Ovary (tissue), 9 donors: ENCODE results near the gene LRRC23. TPM values are rescaled to one million over a fixed set of nuclear protein-coding genes. Genes with fewer than 3 reads are reported as not detected.
"Not testable (repeated sequence)": the region's sequence is repeated elsewhere in the genome, so short reads cannot be mapped to it uniquely, and the experiment has no call there.

Experiments used
- DNase-seq, 5 donors: peaks; one replicate each; pipeline ENCODE4 v3.0.0-alpha.2; 2019 to 2020
- H3K27ac ChIP-seq, 2 donors: fragments of 200-600 bp; one replicate each; pipeline versions ENCODE4 v1.5.1 to v1.8.0; 2019 to 2022
- H3K27me3 ChIP-seq: fragments of 200-600 bp; one replicate; pipeline ENCODE4 v1.8.0; 2022
- H3K36me3 ChIP-seq: fragments of 200-600 bp; sonication (generic); one replicate; pipeline ENCODE4 v1.5.1; 2019
- H3K4me1 ChIP-seq: one replicate; pipeline ENCODE4 v1.8.1; 2013; ENCODE audit warnings: mild to moderate bottlenecking, moderate library complexity; ENCODE audit not compliant: insufficient read depth
- H3K4me3 ChIP-seq: fragments of 200-600 bp; sonication (generic); one replicate; pipeline ENCODE4 v1.5.1; 2017
- H3K9me3 ChIP-seq, 2 donors: fragments of 200-600 bp in 1 of 2; sonication (generic) in 1 of 2; one replicate each; pipeline versions ENCODE4 v1.5.1 to v1.8.1; 2013 to 2019; ENCODE audit warnings: mild to moderate bottlenecking in 1 of 2, moderate library complexity in 1 of 2
- CTCF ChIP-seq, 3 donors: fragments of 450-650 bp in 2 of 3; fragments of 200-600 bp in 1 of 3; IDR thresholded peaks; one replicate each; pipeline versions ENCODE4 v1.5.1 to v1.8.0; 2016 to 2022; ENCODE audit warnings: antibody characterized with exemption in 3 of 3, mild to moderate bottlenecking in 1 of 3
- EP300 ChIP-seq: sonication (generic); formaldehyde crosslinking; IDR thresholded peaks from one replicate; pipeline ENCODE4 v1.6.1; 2017; ENCODE audit warnings: antibody characterized with exemption
- POLR2A ChIP-seq: fragments of 450-650 bp; IDR thresholded peaks from one replicate; pipeline ENCODE4 v1.6.1; 2017; ENCODE audit warnings: antibody characterized with exemption, mild to moderate bottlenecking, moderate library complexity
- WGBS, 3 donors: extraction: QIAGEN DNeasy Blood & Tissue Kit in 1 of 3; methylation state at CpG; one replicate each; pipeline versions ENCODE4 v1.1.5 to v1.1.7; 2013 to 2017; 5-methylcytosine and 5-hydroxymethylcytosine counted together
- intact Hi-C, 4 donors: fragments of 100-400 bp; cut with DNase I; formaldehyde crosslinking; loops; one replicate each; pipeline versions ENCODE4 v1.11.0 to v1.15.1; 2022 to 2023
- polyA plus RNA-seq, 2 donors: library from polyadenylated mRNA; stranded (reverse); fragments of 200-250 nt in 1 of 2; fragments of 350-450 nt in 1 of 2; fragmentation: Illumina TruSeq in 1 of 2; extraction: RNeasy Lipid Tissue Mini Kit (QIAGEN cat#74804) in 1 of 2; gene quantifications; one replicate each; pipeline ENCODE4 v1.2.3, GENCODE V29; 2013 to 2014
- total RNA-seq, 7 donors: library from RNA; depleted of rRNA in 2 of 7; stranded (reverse); fragments of >200 nt in 2 of 7; fragmentation: NEBNext Ultra II Directional in 3 of 7; extraction: Animal tissue kit (Norgen Biotek cat#: 25700) in 3 of 7; gene quantifications; one replicate each; pipeline versions ENCODE4 v1.1.0 to v1.2.4, GENCODE V29; 2016 to 2023
- donor health status: DM: no; HTN: no; CAD: no; lungs with moderate emphysema.
- donor health status: DM: no; HTN: no; CAD: no.
- donor health status: Bipolar disorder and iron deficiency.
- donor health status: DM: yes; HTN: yes; CAD: no.
- donor health status: DM: no; HTN: no; CAD: no.
- donor health status: DM: yes; HTN: yes; CAD: no.

Gene LRRC23
- total and polyA plus RNA-seq, 9 donors = 11.2 to 67.6 (median 16.5) TPM

DNA sequence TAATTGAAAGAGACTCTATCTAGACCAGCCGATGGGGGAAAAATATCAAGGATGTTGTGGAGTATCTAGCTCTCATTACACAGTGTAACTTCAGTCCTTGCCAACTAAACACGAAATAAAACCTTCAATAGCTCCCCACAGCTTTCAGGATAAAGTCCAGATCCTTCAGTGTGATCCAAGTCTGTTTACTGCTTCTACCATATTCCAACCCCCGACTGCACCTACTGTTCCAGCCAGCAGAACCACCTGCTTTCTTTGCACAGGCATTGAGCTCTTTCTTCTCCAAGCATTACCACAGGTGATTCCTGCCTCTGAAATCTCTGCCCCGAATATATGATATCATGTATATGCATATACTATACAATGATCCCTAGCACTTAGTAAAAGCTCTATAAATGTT lies 2.2 kb upstream of the LRRC23 start:
- Histone ChIP-seq H3K4me3 (no peak overlapping the region), H3K9me3 (no peaks in the 10 kb centered on the region), H3K36me3 (no peaks in the 10 kb centered on the region), H3K27me3 (no peaks in the 10 kb centered on the region), H3K4me1 (no peaks in the 10 kb centered on the region), H3K27ac (no peak overlapping the region)
- no peak for DNase-seq
- intact Hi-C loops = no loop called here
- TF ChIP-seq POLR2A = no peak
- TF ChIP-seq CTCF (IDR thresholded peaks at IDR 0.05) = no peak
- no peak for TF ChIP-seq EP300
- 79 to 83% (median 80%) methylated on average over 4 of the region's 4 CpGs for WGBS, 3 donors

- Histone ChIP-seq H3K4me1 (no peaks in the 10 kb centered on the region), H3K4me3 (no peak overlapping the region), H3K36me3 (no peaks in the 10 kb centered on the region), H3K27ac (no peak overlapping the region), H3K27me3 (no peaks in the 10 kb centered on the region), H3K9me3 (no peaks in the 10 kb centered on the region)
- 78 to 84% (median 82%) methylated on average over 1 of the region's 1 CpG for WGBS, 3 donors
- intact Hi-C loops = no loop called here
- DNase-seq = no peak
- TF ChIP-seq POLR2A (no peak), CTCF (IDR thresholded peaks at IDR 0.05) (no peak), EP300 (no peak)
Observed at GRCh38 chr12:6903722-6904121, 900 bp upstream of the LRRC23 start.

- DNase-seq = no peak
Observed at GRCh38 chr12:6905414-6906040, 905 bp downstream of the LRRC23 start.

GRCh38 chr12:6908141-6908540 lies 3.5 kb downstream of the LRRC23 start:
- H3K4me1 ChIP-seq, DNase-seq, H3K27me3 ChIP-seq, H3K36me3 ChIP-seq, H3K4me3 ChIP-seq, H3K27ac ChIP-seq, H3K9me3 ChIP-seq, intact Hi-C loops: not testable (repeated sequence)
- WGBS, 3 donors = 93 to 98% (median 95%) methylated on average over 11 of the region's 11 CpGs

More at GRCh38 chr12:6905414-6906040, 905 bp downstream of the LRRC23 start:
- TF ChIP-seq POLR2A (no peak), EP300 (no peak), CTCF (IDR thresholded peaks at IDR 0.05) (no peak)
- Histone ChIP-seq H3K4me1 (no peaks in the 10 kb centered on the region), H3K9me3 (no peaks in the 10 kb centered on the region), H3K27ac (peak overlapping the region in 1 of 2 donors; percentile 75), H3K27me3 (no peaks in the 10 kb centered on the region), H3K4me3 (peak overlapping the region; percentile 56), H3K36me3 (no peaks in the 10 kb centered on the region)
- intact Hi-C loops = no loop called here
- WGBS, 3 donors = 55 to 67% (median 62%) methylated on average over 5 of the region's 5 CpGs

DNA sequence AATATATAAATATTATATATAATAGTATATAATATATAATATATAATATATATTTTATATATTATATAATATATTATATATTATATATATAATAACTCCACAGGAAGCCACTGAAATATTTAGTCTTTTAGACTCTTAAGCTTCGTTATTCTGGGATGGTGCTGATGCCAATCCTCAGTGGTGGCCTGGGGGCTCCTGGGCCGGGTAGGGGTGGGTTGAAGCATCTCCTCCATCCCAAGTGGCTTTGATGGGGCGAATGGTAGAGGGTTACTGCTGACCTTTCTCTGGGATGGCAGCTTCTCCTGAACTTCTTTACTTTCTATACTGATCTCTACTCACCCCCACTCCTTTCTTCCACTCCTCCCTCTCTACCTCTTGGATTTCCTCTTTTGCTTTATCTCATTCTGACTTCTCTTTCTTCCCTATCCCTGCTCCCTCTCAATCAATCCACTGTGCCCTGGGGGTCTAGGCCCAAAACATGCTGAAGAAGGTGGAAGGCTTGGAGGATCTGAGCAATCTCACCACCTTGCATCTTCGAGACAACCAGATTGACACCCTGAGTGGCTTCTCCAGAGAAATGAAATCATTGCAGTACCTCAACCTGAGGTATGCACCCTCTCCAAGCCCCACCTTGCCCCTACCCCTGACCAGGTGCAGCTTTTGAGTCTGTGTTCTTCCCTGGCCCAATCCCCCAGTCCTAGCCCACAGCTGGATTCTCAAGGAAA lies 5.0 kb downstream of the LRRC23 start:
- WGBS, 3 donors = 84 to 88% (median 84%) methylated on average over 4 of the region's 4 CpGs
- intact Hi-C loops = no loop called here
- no peak for TF ChIP-seq POLR2A
- TF ChIP-seq EP300 = no peak
- no peak for TF ChIP-seq CTCF (IDR thresholded peaks at IDR 0.05)

More for the DNA sequence above, 5.0 kb downstream of the LRRC23 start:
- Histone ChIP-seq H3K36me3 (no peaks in the 10 kb centered on the region), H3K27ac (no peak overlapping the region), H3K27me3 (no peaks in the 10 kb centered on the region), H3K9me3 (no peaks in the 10 kb centered on the region), H3K4me3 (no peak overlapping the region), H3K4me1 (peaks cover 4% of the 10 kb centered on the region)
- no peak for DNase-seq
